ENCODE measurements around the gene MLPH.
A peak's percentile ranks its signal among the peaks of the same experiment; 100 is the strongest.
"Not testable (repeated sequence)": the region's sequence is repeated elsewhere in the genome, so short reads cannot be mapped to it uniquely, and the experiment has no call there.

Gene MLPH

DNA sequence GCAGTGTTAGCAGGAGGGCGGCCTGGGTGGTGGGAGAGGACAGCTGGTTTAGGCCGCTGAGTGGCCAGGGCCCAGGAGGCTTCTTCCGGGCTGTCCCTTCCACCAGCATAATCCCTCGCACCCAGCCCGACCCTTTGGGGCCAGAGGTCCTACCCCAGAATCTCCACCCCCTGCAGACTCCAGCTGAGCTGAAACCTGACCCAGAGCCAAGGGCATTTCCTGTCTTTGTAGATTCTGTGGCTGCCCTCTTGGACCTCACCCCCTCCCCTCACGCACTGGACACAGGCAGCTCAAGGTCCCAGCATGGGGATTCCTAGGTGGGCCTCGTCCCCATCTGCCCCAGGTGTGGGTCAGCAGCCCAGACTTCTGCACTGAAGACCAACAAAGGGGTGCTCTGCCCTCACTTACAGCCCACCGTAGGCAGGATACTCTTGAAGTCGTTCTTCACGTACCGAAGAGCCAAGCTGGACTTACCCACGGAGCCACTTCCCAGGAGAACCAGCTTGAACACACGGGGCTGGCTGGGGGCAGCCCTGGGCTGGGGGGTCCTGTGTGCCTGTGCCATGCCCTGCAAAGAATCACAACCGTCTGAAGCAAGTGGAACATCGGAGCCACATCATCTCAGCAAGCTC is 98.7 kb downstream of the MLPH start:
- DNase-seq = no peak

DNA sequence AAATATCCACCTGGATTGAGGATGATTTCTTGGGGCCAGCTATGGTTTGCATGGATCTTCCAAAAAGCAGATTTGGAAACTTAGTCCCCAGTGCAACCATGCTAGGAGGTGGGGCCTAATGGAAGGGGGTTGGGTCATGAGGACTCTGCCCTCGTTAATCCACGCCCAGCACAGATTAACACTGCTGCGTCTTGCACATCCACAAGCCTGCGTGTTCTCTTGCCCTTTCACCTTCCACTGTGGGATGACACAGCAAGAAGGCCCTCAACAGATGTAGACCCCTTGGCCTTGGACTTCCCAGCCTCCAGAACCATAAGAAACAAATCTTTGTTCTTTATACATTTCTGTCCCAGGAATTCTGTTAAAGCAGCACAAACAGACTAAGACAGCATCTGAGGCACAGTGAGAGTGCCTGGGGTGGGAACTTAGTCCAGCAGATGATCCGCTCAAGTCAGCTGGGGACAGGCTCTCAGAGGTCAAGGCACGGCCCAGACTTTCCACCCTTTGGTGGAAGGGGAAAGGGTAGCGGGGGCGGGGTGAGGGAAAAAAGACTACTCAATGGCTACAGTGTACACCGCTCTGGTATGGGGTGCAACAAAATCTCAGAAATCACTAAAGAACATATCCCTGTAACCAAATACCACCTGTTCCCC is 101.1 kb downstream of the MLPH start:
- DNase-seq (no peak), ATAC-seq (no peak)

More for the DNA sequence above, 98.7 kb downstream of the MLPH start:
- no peak for ATAC-seq

DNA sequence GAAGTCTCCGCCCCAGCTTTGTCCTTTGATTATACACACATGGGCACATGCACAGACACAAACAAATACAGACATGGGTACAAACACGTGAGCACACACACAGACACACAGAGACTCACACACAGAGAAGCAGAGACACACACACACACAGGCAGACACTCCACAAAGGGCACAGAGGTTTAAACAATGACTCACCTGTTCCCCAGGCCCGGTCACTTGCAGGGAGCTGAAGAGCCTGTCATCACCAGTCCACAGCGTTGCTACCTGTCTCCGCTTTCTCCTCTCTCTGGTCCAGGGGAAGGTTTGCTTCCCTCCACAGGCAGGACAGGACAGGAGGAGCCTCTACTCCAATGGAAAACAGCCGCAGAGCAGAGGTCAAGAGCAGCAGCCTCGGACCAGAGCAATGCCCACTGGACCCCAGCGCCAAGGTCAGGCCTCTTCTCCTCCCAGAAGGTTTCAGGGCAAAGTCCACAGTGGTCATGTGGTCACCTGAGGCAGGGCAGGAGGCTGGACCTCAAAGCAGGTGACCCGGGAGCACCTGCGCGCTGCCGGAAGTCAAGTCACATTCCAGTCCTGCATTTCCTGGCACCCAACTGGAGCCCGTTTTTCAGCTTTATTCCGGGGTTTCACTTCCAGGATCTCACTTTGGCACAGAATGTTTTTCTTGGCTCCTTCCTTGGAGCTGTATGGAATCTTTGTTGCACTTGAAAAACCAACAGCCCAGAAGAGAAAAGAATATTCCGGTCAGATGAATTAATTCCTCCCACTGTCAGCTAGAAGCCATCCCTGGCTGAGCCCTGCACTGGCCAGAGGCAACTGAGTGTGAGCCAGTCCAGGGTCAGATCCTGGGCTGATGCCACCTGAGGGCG is 103.5 kb downstream of the MLPH start, which contains the start of gene RAB17:
Gene RAB17, minus strand, starts transcription at position 463 of the 869 bp plus-strand sequence. CDS start 4,580 bp downstream, outside the sequence.
- ATAC-seq (peak; percentile 51), DNase-seq (no peak)

DNA sequence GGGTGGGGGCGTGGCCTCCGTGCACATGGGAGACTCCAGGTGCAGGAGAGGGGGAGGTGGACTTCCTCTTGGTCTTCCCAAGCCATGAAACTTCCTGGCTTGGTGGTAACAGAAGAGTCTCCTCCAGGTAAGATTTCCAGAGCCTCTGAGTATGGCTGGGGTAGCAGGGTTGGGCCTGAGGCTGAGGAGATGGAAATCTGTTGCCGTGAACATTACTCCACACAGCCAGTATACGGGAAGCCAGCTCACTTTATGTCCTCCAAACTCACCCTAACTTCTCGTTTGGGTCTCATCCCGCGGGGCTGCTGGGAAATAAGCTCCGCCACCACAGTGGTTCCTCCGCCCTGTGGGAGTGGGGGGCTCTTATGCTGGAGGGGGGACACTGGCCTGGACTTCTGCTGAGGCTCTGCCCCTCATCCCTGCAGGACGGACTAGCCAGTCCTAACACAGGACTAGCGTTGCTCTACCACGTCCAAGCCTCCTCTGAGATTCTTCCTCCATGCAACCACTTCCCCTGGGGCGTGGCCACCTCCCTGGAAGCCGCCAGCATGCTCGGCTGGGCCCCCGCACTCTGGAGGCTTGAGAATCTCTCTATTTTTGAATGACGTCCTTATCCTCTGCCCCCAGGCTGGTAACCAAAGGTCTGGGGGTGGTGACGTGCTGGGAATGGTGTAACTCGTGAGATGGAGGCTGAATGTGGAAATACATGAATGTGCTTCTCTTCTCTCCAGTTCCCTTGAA is 104.3 kb downstream of the MLPH start:
- ATAC-seq = peak; percentile 16
- peak; percentile 31 for DNase-seq

DNA sequence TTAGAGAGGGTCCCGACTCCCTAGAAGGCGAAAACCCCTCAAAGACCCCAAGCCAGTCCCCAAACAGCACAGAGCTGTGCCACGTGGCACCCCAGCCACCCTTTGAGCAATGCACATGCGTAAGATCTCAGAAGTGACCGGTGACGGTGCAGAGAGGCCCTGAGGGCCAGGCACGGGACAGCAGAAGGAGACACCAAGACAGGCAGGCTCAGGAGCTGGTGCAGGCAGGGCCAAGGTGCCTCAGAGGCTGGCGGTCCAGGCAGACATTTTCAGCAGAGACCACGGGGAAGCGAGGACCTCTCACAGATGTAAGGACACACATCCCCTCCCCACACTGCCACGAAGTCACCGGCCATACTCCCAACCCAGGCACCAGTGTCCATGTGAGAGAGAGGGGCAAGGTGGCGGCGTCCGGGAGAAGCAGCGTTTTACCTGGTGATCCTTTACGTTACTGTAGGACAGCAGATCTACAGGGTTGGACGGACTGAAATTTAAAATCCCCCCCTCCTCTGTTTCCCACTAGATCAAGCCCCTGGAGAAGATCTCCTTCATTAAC is 105.5 kb downstream of the MLPH start:
- ATAC-seq (no peak), DNase-seq (no peak)

DNA sequence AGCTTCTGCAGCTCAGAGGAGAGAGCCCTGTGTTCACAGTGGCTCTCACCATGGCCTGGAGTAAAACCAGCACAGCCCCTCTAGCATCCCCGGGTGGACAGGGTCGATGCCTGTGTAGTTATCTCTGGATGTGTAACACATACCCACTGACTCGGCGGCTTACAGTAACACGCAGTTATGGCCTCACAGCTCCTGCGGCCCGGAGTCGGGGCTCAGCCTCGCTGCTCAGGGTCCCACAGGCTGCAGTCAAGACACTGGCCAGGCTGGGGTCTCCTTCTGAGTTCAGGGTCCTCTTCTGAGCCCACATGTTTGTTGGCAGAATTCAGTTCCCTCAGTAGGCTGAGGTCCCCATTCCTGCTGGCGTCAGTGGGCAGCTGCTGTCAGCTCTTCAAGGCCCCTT is 106.0 kb downstream of the MLPH start:
- no peak for ATAC-seq
- DNase-seq = no peak

DNA sequence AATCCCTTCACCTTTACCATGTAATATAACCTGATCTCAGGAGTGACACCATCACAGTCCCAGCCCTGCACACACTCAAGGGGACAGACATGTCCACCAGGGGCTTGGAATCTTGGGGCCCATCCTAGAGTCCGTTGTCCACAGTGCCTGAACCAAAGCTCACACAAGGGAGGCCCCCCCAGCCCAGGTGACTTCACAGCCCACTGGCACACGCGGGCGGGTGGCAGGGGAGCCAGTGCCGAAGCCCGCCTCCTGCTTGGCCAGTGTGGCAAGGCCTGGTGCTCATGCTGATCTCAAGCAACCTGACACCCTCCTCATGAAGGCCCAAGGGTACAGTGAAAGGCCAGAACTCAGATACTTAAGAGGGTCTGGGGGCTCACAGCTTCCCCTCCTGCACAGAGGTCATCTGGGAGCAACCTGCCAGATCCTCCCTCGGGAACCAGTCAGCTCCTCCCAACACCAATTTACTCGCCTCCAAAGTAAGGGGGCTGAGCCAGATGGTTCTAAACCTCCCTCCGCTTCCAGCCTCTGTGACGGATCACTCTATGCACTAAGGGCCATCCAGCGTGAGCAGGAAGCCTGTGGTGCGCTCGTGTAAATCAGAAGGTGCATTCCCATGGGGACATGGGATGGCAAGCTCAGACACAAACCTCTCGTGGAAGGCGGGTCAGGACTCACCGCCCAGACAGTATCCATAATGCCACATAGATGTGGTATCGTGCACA is 106.7 kb downstream of the MLPH start:
- DNase-seq (no peak), ATAC-seq (no peak)

DNA sequence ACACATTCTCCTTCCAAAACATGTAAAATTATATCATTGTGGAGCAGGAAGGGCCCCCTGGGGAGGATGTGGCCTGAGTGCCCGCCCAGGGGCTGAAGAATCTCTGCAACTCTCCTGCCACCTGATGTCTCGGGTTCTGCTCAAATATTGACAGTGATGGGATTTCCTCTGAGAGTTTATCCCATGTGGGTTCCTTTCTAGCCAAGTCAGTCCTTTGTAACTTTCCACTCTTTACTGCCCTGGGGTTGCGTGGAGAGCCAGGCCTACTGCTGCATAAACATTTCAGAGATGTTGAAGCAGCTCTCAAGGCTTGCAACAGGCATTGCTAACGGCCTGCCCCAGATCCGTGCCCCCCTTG is 107.4 kb downstream of the MLPH start:
- DNase-seq (no peak), ATAC-seq (no peak)

DNA sequence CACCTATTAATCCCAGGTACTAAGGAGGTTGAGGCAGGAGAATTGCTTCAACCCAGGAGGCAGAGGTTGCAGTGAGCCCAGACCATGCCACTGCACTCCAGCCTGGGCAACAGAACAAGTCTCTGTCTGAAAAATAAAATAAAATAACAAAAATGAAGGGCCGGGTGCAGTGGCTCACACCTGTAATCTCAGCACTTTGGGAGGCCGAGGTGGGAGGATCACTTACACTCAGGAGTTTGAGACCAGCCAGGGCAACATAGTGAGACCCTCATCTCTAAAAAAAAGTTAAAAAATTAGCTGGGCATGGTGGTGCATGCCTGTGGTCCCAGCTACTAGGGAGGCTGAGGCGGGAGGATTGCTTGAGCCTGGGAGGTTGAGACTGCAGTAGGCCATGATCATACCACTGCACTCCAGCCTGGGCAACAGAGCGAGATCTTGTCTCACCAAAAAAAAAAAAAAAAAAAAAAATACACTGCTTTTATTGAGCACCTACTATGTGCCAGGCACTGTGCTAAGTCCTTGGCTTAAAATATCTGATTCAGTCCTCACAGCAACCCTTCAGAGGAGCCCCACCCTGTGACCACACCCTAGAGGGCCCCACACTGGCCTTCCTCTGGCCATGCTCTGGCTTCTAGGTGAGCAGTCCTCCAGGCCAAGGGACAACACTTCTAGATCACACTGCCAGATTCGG is 108.9 kb downstream of the MLPH start:
- DNase-seq, ATAC-seq: not testable (repeated sequence)

DNA sequence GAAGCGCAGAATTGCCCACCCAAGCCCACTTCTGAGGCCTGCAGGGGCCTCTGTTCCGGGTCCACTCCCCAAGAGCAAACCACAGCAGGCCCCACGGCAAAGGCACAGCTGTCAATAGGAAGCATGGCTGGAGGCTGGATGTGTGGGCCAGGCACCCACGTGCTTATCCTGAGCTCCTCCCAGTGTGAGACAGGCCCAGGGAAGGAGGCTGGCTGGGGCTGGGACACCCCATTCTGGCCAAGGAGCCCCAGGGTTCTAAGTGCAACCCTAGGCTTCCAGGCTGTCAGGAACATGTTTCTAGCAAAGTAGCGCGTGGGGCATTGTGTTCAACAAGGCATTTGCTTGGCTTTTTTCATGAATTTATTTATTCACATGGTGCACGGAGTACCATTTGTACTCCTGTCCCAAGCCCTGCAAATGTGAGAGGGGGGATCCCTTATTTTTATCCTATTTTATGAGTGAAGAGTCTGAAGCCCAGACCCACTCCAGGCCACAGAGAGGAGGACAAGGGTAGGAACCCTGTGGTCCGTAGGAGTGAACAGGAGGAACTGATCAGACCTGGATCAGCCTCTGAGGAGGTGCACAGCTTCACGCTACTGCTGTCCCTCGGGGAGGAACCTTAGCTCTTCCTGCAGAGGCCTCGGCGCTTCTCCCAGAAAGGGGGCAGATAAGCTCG is 109.6 kb downstream of the MLPH start:
- ATAC-seq = no peak
- DNase-seq = no peak

DNA sequence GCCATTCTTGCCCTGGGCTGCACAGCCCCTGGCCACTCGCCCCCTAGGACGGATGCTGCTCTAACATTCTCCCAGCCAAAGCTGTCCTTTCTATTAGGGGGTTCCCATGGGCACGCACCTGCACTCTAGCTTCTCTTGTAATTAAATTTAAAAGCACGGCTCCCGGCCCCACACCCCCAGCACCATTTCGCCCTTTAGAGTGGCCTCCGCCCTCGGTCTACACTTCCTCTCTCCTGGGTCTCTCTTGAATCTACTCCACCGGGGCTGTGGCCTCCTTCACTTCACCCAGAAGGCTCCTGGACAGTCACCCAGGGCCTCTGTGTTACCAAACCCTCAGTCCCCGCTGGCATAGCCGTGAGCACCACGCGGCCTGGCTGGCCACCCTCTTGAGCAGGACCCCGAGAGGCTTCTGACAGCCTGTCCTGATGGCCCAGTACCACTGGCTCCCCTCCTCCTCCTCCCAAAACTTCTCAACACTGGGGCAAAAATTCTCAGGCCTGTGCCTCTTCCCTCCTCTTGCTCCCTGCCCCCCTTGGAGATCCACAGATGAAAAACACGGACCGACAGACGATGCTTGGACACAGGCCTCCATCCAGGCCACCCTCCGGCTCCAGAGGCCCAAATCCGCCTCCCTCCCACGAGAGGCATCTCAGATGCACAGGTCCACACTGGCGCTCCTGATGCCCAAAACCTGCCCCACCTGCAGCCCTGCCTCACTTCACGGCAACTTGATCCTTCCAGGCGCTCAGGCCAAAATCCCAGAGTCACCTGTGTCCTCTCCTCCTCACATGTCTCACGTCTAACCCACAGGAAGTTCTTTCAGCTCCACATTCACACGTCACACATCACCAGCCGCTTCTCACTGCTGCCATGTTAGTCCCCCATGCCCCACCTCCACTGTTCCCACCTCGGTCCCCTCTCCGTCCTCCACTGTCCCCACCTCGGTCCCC is 110.4 kb downstream of the MLPH start:
- no peak for DNase-seq
- ATAC-seq = no peak

DNA sequence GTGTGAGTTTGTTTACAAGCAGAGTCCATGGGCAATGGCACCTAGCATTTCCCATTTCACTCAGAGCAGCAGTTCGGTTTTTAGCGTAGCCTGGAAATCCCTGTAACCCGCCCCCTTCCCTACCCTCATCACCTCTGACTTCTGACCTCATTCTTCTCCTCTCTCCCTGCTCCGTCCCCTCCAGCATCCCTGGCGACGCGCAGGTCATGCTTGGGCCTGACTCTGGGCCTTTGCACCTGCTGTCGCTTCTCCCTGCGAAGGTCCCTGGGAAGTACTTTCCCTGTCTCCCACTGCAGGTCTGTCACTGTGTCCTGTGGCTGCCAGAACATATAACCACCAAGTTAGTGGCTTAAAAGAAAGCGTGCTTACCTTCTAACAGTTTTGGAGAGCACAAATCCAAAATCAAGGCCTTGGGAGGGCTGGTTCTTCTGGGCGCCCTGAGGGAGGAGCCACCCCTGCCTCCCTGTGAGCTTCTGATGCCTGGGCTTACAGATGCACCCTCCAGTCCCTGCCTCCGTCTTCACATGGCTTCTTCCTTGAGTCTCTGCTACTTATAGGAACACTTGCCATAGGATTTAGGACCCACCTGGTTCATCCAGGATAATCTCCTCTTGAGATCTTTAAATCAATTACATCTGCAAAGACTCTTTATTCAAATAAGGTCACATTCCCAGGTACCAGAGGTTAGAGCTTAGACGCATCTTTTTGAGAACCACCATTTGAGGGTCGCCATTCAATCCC is 111.6 kb downstream of the MLPH start:
- DNase-seq = no peak
- ATAC-seq = no peak

DNA sequence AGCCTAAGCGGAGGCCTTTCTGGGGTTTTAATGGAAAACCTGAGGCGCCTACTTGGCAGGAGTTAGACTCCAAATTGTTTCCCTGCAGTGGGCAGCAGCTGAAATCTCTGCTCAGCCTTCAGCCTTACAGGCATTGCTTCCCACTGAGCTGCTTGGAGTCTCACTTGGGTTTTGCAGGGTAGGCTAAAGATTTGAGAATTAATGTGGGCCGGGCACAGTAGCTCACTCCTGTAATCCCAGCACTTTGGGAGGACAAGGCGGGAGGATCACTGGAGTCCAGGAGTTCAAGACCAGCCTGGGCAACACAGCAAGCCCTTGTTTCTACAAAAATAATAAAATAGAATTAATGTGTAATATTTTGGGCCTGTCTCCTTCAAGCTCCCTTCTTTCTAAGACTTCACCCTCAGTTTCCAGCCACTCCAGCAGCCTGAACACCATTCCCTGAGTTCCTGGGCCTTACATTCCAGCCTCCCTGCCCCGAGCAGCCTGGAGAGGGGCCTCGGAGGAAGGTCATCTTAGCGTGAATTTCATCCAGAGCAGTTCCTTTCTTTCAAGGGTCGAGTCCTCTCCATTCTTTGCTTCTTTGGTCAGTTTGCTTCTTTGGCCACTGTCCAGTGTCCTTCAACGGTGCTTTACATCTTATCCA is 112.5 kb downstream of the MLPH start:
- no peak for DNase-seq
- ATAC-seq = no peak

DNA sequence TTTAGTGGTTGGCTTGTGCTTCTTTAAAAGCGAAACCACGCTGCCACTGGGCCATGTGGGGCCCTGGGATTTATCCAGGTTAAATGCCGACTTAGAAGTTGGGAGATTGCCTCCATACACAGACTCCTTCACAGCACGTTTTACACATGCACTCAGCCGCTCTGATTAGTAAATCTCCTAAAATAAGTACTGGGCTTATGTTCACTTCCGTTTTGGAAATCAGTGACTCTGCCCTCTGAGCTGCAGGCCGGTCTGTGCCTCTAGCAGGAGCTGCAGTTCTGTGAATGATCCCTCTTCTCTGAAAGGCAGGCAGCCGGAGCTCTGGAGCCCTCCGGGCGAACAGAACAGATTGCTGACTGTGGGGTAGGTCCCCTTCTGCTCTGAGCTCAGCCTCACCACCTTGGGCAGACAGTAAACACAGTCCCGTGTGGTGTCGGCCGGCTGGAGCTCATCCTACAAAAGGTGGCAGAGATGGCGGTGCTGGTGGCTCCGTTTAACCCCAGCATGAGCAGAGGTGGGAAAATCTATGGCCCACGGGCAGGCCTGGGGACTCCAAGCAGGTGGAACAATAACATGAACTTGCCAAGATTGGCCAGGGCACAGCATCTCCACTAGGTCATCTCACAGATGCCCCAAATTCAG is 113.3 kb downstream of the MLPH start:
- ATAC-seq (no peak), DNase-seq (no peak)

DNA sequence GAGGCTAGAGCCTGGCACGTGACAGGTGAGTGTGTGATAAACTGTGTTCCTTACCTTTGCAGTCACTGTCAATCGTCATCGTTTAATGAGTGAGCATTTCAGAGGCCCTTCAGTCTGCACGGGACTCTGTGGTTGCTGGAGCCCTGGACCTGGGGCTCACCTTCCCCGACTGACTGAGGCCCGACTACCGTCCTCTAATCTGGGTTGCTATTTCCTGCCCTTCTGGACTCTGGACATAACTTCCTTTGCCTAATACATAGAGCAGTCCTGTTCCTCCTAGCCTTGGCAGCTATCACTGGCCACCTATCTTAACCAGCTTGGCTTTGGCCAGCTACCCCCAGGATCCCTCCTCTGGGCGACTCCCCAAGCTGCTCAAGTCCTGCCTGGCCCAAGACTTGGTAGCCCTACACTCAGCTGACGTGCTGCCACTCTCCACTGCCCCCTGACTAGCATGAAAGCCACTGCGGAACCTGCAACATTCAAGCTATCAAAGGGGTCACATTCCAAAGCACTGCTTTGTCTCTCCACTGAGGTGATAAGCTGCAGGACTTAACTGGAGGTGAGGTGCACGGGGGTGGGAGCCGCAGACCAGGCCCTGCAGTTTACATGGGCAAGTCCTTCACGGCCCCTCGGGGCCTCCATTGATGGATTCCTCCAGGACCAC is 114.5 kb downstream of the MLPH start:
- ATAC-seq = no peak
- no peak for DNase-seq

DNA sequence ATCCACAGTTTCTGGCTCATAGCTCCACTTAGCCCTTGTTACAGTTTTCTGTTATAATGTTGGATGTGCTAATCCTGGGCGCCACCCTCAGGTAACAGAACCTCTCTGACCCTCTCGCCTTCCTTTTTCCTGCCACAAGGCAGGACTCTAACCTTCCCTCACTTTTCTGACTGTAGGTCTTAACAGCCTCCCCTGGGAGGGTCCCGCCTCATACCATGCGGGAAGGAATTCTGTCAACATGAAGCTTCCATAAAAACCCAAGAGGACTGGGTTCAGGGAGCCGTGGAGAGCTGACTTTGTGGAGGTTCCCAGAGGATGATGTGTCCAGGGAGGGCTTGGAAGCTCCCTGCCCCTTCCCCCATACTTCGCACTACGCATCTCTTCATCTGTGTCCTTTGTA is 115.4 kb downstream of the MLPH start:
- DNase-seq (no peak), ATAC-seq (no peak)
